Keratinocyte (primary cell): Measurements from ENCODE around the gene TUBB2A. TPM values are rescaled to one million over a fixed set of nuclear protein-coding genes. Genes with fewer than 3 reads are reported as not detected.

ENCODE experiments used
- DNase-seq: peaks from one replicate; pipeline ENCODE4 v3.0.0-alpha.2; 2011; ENCODE audit warnings: low read depth, missing footprints, low spot score
- FAIRE-seq: peaks from 2 replicates; lab custom pipeline; 2011; peaks lifted over from hg19 to GRCh38; lab: Jason Lieb, UNC
- H2AFZ ChIP-seq: 2 replicates; pipeline ENCODE4 v1.6.0; 2012; ENCODE audit warnings: low read length, control low read depth, inconsistent platforms; ENCODE audit not compliant: control insufficient read depth
- H3K27ac ChIP-seq: 2 replicates; pipeline ENCODE4 v1.5.1; 2011; ENCODE audit warnings: low read length; ENCODE audit not compliant: control insufficient read depth, insufficient read depth
- H3K27me3 ChIP-seq: 3 replicates; pipeline ENCODE4 v1.6.0; 2011; ENCODE audit warnings: low read length; ENCODE audit not compliant: control insufficient read depth, insufficient read depth; ENCODE audit errors: extremely low read depth
- H3K36me3 ChIP-seq, 2 experiments: 2 replicates in 1 of 2; 3 replicates in 1 of 2; pipeline ENCODE4 v1.5.1; 2011; ENCODE audit warnings: low read length in 2 of 2, mild to moderate bottlenecking in 1 of 2; ENCODE audit not compliant: control insufficient read depth in 2 of 2, insufficient read depth in 2 of 2; ENCODE audit errors: extremely low read depth in 1 of 2
- H3K4me1 ChIP-seq: 3 replicates; pipeline ENCODE4 v1.5.1; 2011; ENCODE audit warnings: low read length; ENCODE audit not compliant: control insufficient read depth, insufficient read depth; ENCODE audit errors: extremely low read depth
- H3K4me2 ChIP-seq: 3 replicates; pipeline ENCODE4 v1.6.0; 2011; ENCODE audit warnings: low read depth, low read length; ENCODE audit not compliant: control insufficient read depth, insufficient read depth; ENCODE audit errors: extremely low read depth
- H3K4me3 ChIP-seq, 3 experiments: fragments of 200-600 bp in 1 of 3; sonication (generic) in 1 of 3; 2 replicates in 2 of 3; 3 replicates in 1 of 3; pipeline ENCODE4 v1.5.1; 2011 to 2016; ENCODE audit warnings: low read length in 3 of 3, mild to moderate bottlenecking in 3 of 3, control low read depth in 2 of 3, inconsistent platforms in 1 of 3, low read depth in 1 of 3, mixed read lengths in 1 of 3, mixed run types in 1 of 3, moderate library complexity in 1 of 3; ENCODE audit not compliant: control insufficient read depth in 2 of 3, insufficient read depth in 2 of 3; ENCODE audit errors: extremely low read depth in 1 of 3
- H3K79me2 ChIP-seq: 2 replicates; pipeline ENCODE4 v1.6.0; 2012; ENCODE audit warnings: low read length; ENCODE audit not compliant: control insufficient read depth, insufficient read depth
- H3K9ac ChIP-seq: 3 replicates; pipeline ENCODE4 v1.6.0; 2011; ENCODE audit warnings: low read length; ENCODE audit not compliant: control insufficient read depth, insufficient read depth; ENCODE audit errors: extremely low read depth
- H3K9me1 ChIP-seq: 3 replicates; pipeline ENCODE4 v1.6.0; 2011; ENCODE audit warnings: low read length; ENCODE audit not compliant: control insufficient read depth, insufficient read depth; ENCODE audit errors: extremely low read depth
- H3K9me3 ChIP-seq: 2 replicates; pipeline ENCODE4 v1.5.1; 2012; ENCODE audit warnings: low read depth, low read length; ENCODE audit not compliant: control insufficient read depth
- H4K20me1 ChIP-seq: 3 replicates; pipeline ENCODE4 v1.6.0; 2011; ENCODE audit warnings: low read length; ENCODE audit not compliant: control insufficient read depth, insufficient read depth; ENCODE audit errors: extremely low read depth
- CTCF ChIP-seq, 3 experiments: IDR thresholded peaks in 1 of 3; conservative IDR thresholded peaks in 1 of 3; optimal IDR thresholded peaks in 1 of 3; 2 replicates in 2 of 3; 3 replicates in 1 of 3; pipeline versions ENCODE3 to v1.5.1; 2011; ENCODE audit warnings: low read length in 3 of 3, mild to moderate bottlenecking in 3 of 3, moderate library complexity in 2 of 3, control low read depth in 1 of 3, inconsistent platforms in 1 of 3; ENCODE audit not compliant: insufficient read depth in 2 of 3; ENCODE audit errors: extremely low read depth in 1 of 3
- EZH2 ChIP-seq: IDR thresholded peaks from one replicate; pipeline ENCODE4 v1.6.1; 2012; ENCODE audit warnings: inconsistent platforms, mild to moderate bottlenecking, low read length, moderate library complexity
- dilution Hi-C: fragments of 300-500 bp; cut with MboI; formaldehyde crosslinking; loops from one replicate; pipeline ENCODE4 v1.7.0; 2020; ENCODE audit warnings: low sequenced_read_pairs; ENCODE audit not compliant: extremely low pct_ligation_motif_present
- polyA plus RNA-seq, 5 experiments: library from polyadenylated mRNA; depleted of rRNA in 3 of 5; stranded (reverse) in 3 of 5; stranded (forward) in 1 of 5; unstranded in 1 of 5; fragments of >200 nt; gene quantifications; 1 replicate in 1 of 5; 2 replicates in 3 of 5; 3 replicates in 1 of 5; pipeline versions ENCODE4 v1.2.1 to v1.2.3, GENCODE V29; 2011 to 2012; ENCODE audit warnings: missing spikeins in 2 of 5, low read depth in 1 of 5, low replicate concordance in 1 of 5

The TUBB2A gene
- polyA plus RNA-seq, 1 donor (not counting 4 experiments of a cell fraction or from before 2014, with no cell fraction given) = 58.8 TPM

GRCh38 chr6:3119040-3119723, 38.2 kb downstream of the TUBB2A start:
- Histone ChIP-seq H3K4me2 (peak overlapping the region; percentile 95), H3K9me3 (no peaks in the 10 kb centered on the region), H3K36me3 (peaks cover 2 to 5% of the 10 kb centered on the region in 2 experiments), H3K4me1 (peaks cover 14% of the 10 kb centered on the region), H2AFZ (peak overlapping the region; percentile 88), H3K4me3 (peak overlapping the region; percentile 59 to 92 (median 85)), H3K79me2 (peaks cover 3% of the 10 kb centered on the region), H3K27ac (peak overlapping the region; percentile 97), H3K9ac (peak overlapping the region; percentile 97), H3K27me3 (no peaks in the 10 kb centered on the region), H4K20me1 (no peaks in the 10 kb centered on the region), H3K9me1 (no peaks in the 10 kb centered on the region)
- dilution Hi-C loops = no loop called here
- DNase-seq (no peak), FAIRE-seq (no peak)
- TF ChIP-seq CTCF (optimal IDR thresholded peaks at IDR 0.05 in 1 of 3, IDR thresholded peaks at IDR 0.05 in 1 of 3, conservative IDR thresholded peaks at IDR 0.05 in 1 of 3; ENCODE audit: extremely low read depth in 1 of 3, insufficient read depth in 2 of 3, low read length in 3 of 3) = no peak
- TF ChIP-seq EZH2 = no peak

- H3K79me2 ChIP-seq = peaks cover 3% of the 10 kb centered on the region
- TF ChIP-seq CTCF (optimal IDR thresholded peaks at IDR 0.05 in 1 of 3, IDR thresholded peaks at IDR 0.05 in 1 of 3, conservative IDR thresholded peaks at IDR 0.05 in 1 of 3; ENCODE audit: extremely low read depth in 1 of 3, insufficient read depth in 2 of 3, low read length in 3 of 3) = no peak
- TF ChIP-seq EZH2 = no peak
- peak within 1 kb of the TSS; percentile 59 to 92 (median 85) for H3K4me3 ChIP-seq
- no peaks in the 10 kb centered on the region for H3K27me3 ChIP-seq
- no peaks in the 10 kb centered on the region for H4K20me1 ChIP-seq
- DNase-seq (peak; percentile 78), FAIRE-seq (no peak)
- dilution Hi-C loops = no loop called here
- no peaks in the 10 kb centered on the region for H3K9me3 ChIP-seq
- H3K27ac ChIP-seq = peak within 1 kb of the TSS; percentile 97
- peak within 1 kb of the TSS; percentile 95 for H3K4me2 ChIP-seq
- peak within 1 kb of the TSS; percentile 96 for H2AFZ ChIP-seq
- H3K4me1 ChIP-seq = peaks cover 14% of the 10 kb centered on the region
- H3K36me3 ChIP-seq = peaks cover 4 to 7% of the 10 kb centered on the region in 2 experiments
- peak within 1 kb of the TSS; percentile 97 for H3K9ac ChIP-seq
- no peaks in the 10 kb centered on the region for H3K9me1 ChIP-seq
These were observed 38.8 kb downstream of the TUBB2A start, which contains the start of gene BPHL for GRCh38 chr6:3118353-3119039. Gene BPHL (plus strand): TSS chr6:3118711. CDS start chr6:3118741, 30 bp downstream.
